ENCODE results near the gene FA2H. TPM values are rescaled to one million over a fixed set of nuclear protein-coding genes. Genes with fewer than 3 reads are reported as not detected.

FA2H gene
- total RNA-seq, 2 donors from 2014 or later = 0.35 TPM; not detected in 1

DNA sequence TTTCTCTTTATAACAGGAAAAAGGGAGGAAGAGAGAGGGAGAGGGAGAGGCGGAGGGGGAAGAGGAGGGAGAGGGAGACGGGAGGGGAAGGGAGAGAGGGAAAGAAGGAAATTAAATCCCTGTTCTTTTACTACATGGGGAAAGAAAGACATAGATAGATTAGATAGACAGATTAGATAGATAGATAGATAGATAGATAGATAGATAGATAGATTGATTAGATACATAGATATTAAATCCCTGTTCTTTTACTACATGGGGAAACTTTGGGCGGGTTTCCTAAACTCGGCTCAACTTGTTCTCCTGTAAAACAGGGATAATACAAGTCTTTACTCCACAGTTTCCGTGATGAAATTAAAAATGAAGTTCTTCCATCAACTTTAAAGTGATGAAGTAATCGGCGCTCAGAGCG is 108.6 kb downstream of the FA2H start:
- H3K27ac ChIP-seq = peak overlapping the region; percentile 19 to 74
- no peak for DNase-seq (ENCODE audit: low spot score)
- peak overlapping the region; percentile 68 to 95 for H3K4me3 ChIP-seq
- H3K27me3 ChIP-seq = no peaks in the 10 kb centered on the region
- H3K9me3 ChIP-seq = no peaks in the 10 kb centered on the region
- H3K4me1 ChIP-seq = peaks cover 0 to 12% of the 10 kb centered on the region in 2 donors
- no peak for TF ChIP-seq CTCF (IDR thresholded peaks at IDR 0.05)
- peaks cover 15% of the 10 kb centered on the region for H3K36me3 ChIP-seq

Other genes starting within 250 kb of the FA2H start
- gene GLG1, start 167.7 kb downstream of the FA2H start, total RNA-seq = 100 to 1,000 TPM; 102 to 123 TPM
- gene RFWD3, start 107.9 kb downstream of the FA2H start, total RNA-seq = 1 to 10 TPM; 2.9 to 9.7 TPM
- gene MLKL, start 74.0 kb downstream of the FA2H start, total RNA-seq = 1 to 10 TPM; 4.3 to 6.2 TPM
- gene WDR59, start 210.3 kb upstream of the FA2H start, total RNA-seq = 10 to 100 TPM; 12.5 to 18.0 TPM
- 10 to 100 TPM; 15.3 to 19.8 TPM for gene ZNRF1, start 224.2 kb upstream of the FA2H start, total RNA-seq

Measured in right atrium auricular region (tissue), 2 donors.